K562 (cell line): ENCODE results near the gene RABGAP1. TPM values are rescaled to one million over a fixed set of nuclear protein-coding genes. Genes with fewer than 3 reads are reported as not detected.

ENCODE experiments used
- ATAC-seq: fragments of 200-7000 bp; cut with Tn5 transposase; 3 replicates; pipeline ENCODE4 v1.9.1; 2020; ENCODE audit warnings: moderate library complexity
- BruUV-seq: library from RNA; stranded (reverse); fragments of 400-500 nt; replicated peaks from 2 replicates; lab custom pipeline; 2021; lab: Mats Ljungman, UMichigan
- CTCF ChIA-PET: fragments of 300-600 bp; formaldehyde crosslinking; extraction: SDS; loops from one replicate; lab custom pipeline; 2021; ENCODE audit warnings: low intra/inter-chr PET ratio; lab: Yijun Ruan, JAX
- POLR2A ChIA-PET: fragments of 300-600, 350-650 bp; sonication (Branson Sonifier 250); formaldehyde crosslinking; extraction: SDS; loops from one replicate; lab custom pipeline; 2021; ENCODE audit warnings: antibody characterized with exemption, inconsistent platforms; lab: Yijun Ruan, JAX
- DNase-seq, 4 experiments: peaks; one replicate each; pipeline versions ENCODE4 v3.0.0 to v3.0.0-alpha.2; 2011 to 2018; ENCODE audit warnings: low spot score in 3 of 4, mixed read lengths in 3 of 4; ENCODE audit errors: extremely low read depth in 1 of 4
- FAIRE-seq: peaks from 2 replicates; lab custom pipeline; 2011; peaks lifted over from hg19 to GRCh38; lab: Jason Lieb, UNC
- H2AFZ ChIP-seq: 2 replicates; pipeline ENCODE4 v1.6.0; 2011; ENCODE audit warnings: low read depth, low read length, control low read depth, inconsistent platforms
- H3K27ac ChIP-seq: fragments of 200-600 bp; 3 replicates; pipeline ENCODE4 v1.8.0; 2011; ENCODE audit warnings: low read depth, mild to moderate bottlenecking, control low read depth, inconsistent platforms, low read length, moderate library complexity, mixed read lengths; ENCODE audit errors: extremely low read depth
- H3K27me3 ChIP-seq, 2 experiments: fragments of 300-600 bp in 1 of 2; 2 replicates in 1 of 2; 3 replicates in 1 of 2; pipeline versions ENCODE4 v1.6.0 to v1.8.0; 2011; ENCODE audit warnings: inconsistent platforms in 2 of 2, low read length in 2 of 2, mild to moderate bottlenecking in 1 of 2, mixed read lengths in 1 of 2, moderate library complexity in 1 of 2; ENCODE audit not compliant: control insufficient read depth in 2 of 2, insufficient read depth in 2 of 2
- H3K36me3 ChIP-seq: fragments of 300-600 bp; 3 replicates; pipeline ENCODE4 v1.8.0; 2011; ENCODE audit warnings: mild to moderate bottlenecking, low read length, inconsistent platforms; ENCODE audit not compliant: control insufficient read depth, insufficient read depth
- H3K4me1 ChIP-seq, 2 experiments: fragments of 200-600 bp in 1 of 2; replicated peaks in 1 of 2; 2 replicates in 1 of 2; 3 replicates in 1 of 2; pipeline versions ENCODE4 v1.5.1 to v1.8.0; 2011; ENCODE audit warnings: inconsistent platforms in 2 of 2, low read length in 2 of 2, mild to moderate bottlenecking in 1 of 2, mixed read lengths in 1 of 2, moderate library complexity in 1 of 2; ENCODE audit not compliant: control insufficient read depth in 2 of 2, insufficient read depth in 2 of 2
- H3K4me2 ChIP-seq: 2 replicates; pipeline ENCODE4 v1.6.1; 2011; ENCODE audit warnings: low read length, control low read depth, inconsistent platforms, mixed read lengths; ENCODE audit not compliant: insufficient read depth
- H3K4me3 ChIP-seq: fragments of 200-600 bp; sonication (generic), shearing (Covaris generic); 2 replicates; pipeline ENCODE4 v1.5.1; 2016; ENCODE audit warnings: control low read depth, inconsistent platforms
- H3K79me2 ChIP-seq: fragments of 200-600 bp; 3 replicates; pipeline ENCODE4 v1.8.0; 2011; ENCODE audit warnings: low read length, inconsistent platforms; ENCODE audit not compliant: control insufficient read depth, insufficient read depth
- H3K9ac ChIP-seq, 2 experiments: 2 replicates each; pipeline versions ENCODE4 v1.6.0 to v1.6.1; 2011; ENCODE audit warnings: low read depth in 2 of 2, low read length in 2 of 2, control low read depth in 1 of 2, inconsistent platforms in 1 of 2, mild to moderate bottlenecking in 1 of 2, mixed read lengths in 1 of 2; ENCODE audit not compliant: insufficient read depth in 1 of 2
- H3K9me1 ChIP-seq: one replicate; pipeline ENCODE4 v1.6.0; 2011; ENCODE audit warnings: inconsistent platforms, mild to moderate bottlenecking, low read length, moderate library complexity; ENCODE audit not compliant: control insufficient read depth, insufficient read depth
- H3K9me3 ChIP-seq: replicated peaks from 2 replicates; pipeline ENCODE4 v1.5.1; 2011; ENCODE audit warnings: low read depth, low read length, inconsistent platforms; ENCODE audit not compliant: control insufficient read depth, insufficient read depth
- H4K20me1 ChIP-seq: replicated peaks from 2 replicates; pipeline ENCODE4 v1.6.1; 2011; ENCODE audit warnings: low read length, inconsistent platforms, mixed read lengths; ENCODE audit not compliant: control insufficient read depth, insufficient read depth
- BCOR ChIP-seq: fragments of 450-650 bp; IDR thresholded peaks from 2 replicates; pipeline ENCODE4 v1.6.1; 2016
- CTBP1 ChIP-seq: fragments of 450-650 bp; IDR thresholded peaks from 2 replicates; pipeline ENCODE4 v1.6.1; 2016; ENCODE audit warnings: borderline replicate concordance
- ETV6 ChIP-seq, 3 experiments: fragments of 150-350 bp in 1 of 3; sonication (generic) in 1 of 3; formaldehyde crosslinking in 1 of 3; IDR thresholded peaks; 2 replicates each; pipeline versions ENCODE4 v1.6.1 to v1.8.0; 2014 to 2022; ENCODE audit warnings: borderline replicate concordance in 2 of 3, low read depth in 2 of 3, antibody characterized with exemption in 1 of 3, low read length in 1 of 3, mild to moderate bottlenecking in 1 of 3, missing genetic modification reagents in 1 of 3
- FIP1L1 ChIP-seq: fragments of 200-400 bp; formaldehyde crosslinking; IDR thresholded peaks from 2 replicates; pipeline ENCODE4 v1.6.1; 2018; ENCODE audit warnings: mild to moderate bottlenecking, low read depth, low read length; ENCODE audit not compliant: poor library complexity, severe bottlenecking
- FOXM1 ChIP-seq, 2 experiments: fragments of 450-650 bp in 1 of 2; sonication (generic) in 1 of 2; formaldehyde crosslinking in 1 of 2; IDR thresholded peaks; 2 replicates each; pipeline versions ENCODE4 v1.6.1 to v1.9.0; 2017 to 2022; ENCODE audit warnings: low read depth in 2 of 2, mild to moderate bottlenecking in 2 of 2, missing genetic modification reagents in 1 of 2, moderate library complexity in 1 of 2
- HNRNPLL ChIP-seq: fragments of 200-400 bp; formaldehyde crosslinking; IDR thresholded peaks from 2 replicates; pipeline ENCODE4 v1.6.1; 2017; ENCODE audit warnings: low read length, low read depth, mild to moderate bottlenecking; ENCODE audit not compliant: poor library complexity, severe bottlenecking
- KLF13 ChIP-seq: fragments of 450-650 bp; IDR thresholded peaks from 2 replicates; pipeline ENCODE4 v1.6.1; 2016; ENCODE audit warnings: missing genetic modification characterization, low read depth, mild to moderate bottlenecking, missing compliant biosample characterization, moderate library complexity, borderline replicate concordance
- MEF2A ChIP-seq: IDR thresholded peaks from 2 replicates; pipeline ENCODE4 v1.6.1; 2011; ENCODE audit warnings: low read depth, mild to moderate bottlenecking, low read length, moderate library complexity; ENCODE audit not compliant: control insufficient read depth
- PML ChIP-seq: IDR thresholded peaks from 2 replicates; pipeline ENCODE4 v1.6.1; 2012; ENCODE audit warnings: low read length, inconsistent platforms
- SMAD1 ChIP-seq: fragments of 150-350 bp; IDR thresholded peaks from 2 replicates; pipeline ENCODE4 v1.6.1; 2014; ENCODE audit warnings: low read length, low read depth; ENCODE audit not compliant: partially characterized antibody
- SMARCE1 ChIP-seq: fragments of 450-650 bp; IDR thresholded peaks from 2 replicates; pipeline ENCODE4 v1.7.1; 2016; ENCODE audit warnings: mild to moderate bottlenecking
- SMC3 ChIP-seq: conservative IDR thresholded peaks from 2 replicates; pipeline ENCODE4 v1.6.1; 2011; ENCODE audit warnings: low read depth, low read length, improper control_type of control experiment; ENCODE audit not compliant: insufficient read depth
- SP1 ChIP-seq: sonication (generic); formaldehyde crosslinking; IDR thresholded peaks from 2 replicates; pipeline ENCODE4 v1.8.1; 2022; ENCODE audit warnings: mild to moderate bottlenecking, missing genetic modification reagents
- SRSF3 ChIP-seq: fragments of 200-400 bp; formaldehyde crosslinking; IDR thresholded peaks from 2 replicates; pipeline ENCODE4 v1.6.1; 2016; ENCODE audit warnings: mild to moderate bottlenecking, low read length, moderate library complexity; ENCODE audit not compliant: insufficient read depth
- WGBS: fragments of 100-300 bp; shearing (Covaris generic); methylation state at CpG from one replicate; pipeline ENCODE4 v1.1.6; 2016; ENCODE audit warnings: low coverage, mixed read lengths; ENCODE audit not compliant: insufficient coverage; ENCODE audit errors: missing lambda C conversion rate; 5-methylcytosine and 5-hydroxymethylcytosine counted together
- in situ Hi-C: fragments of 300-500 bp; cut with MboI; formaldehyde crosslinking; loops from 4 replicates; pipeline ENCODE4 v1.15.0; 2018; ENCODE audit warnings: inconsistent platforms, mixed read lengths
- intact Hi-C: fragments of 100-400 bp; cut with micrococcal nuclease; formaldehyde crosslinking; loops from 2 replicates; pipeline ENCODE4 v1.14.2; 2022
- polyA plus RNA-seq, 8 experiments: library from polyadenylated mRNA; depleted of rRNA in 4 of 8; stranded (reverse) in 5 of 8; unstranded in 3 of 8; fragments of >200 nt; fragmentation: Nextera tagmentation in 2 of 8; fragmentation: Illumina TruSeq in 1 of 8; extraction: Ambion mirVana in 2 of 8; extraction: Trizol in 1 of 8; gene quantifications; 2 replicates each; pipeline versions ENCODE4 v1.2.1 to v1.2.3, GENCODE V29; 2011 to 2014; ENCODE audit warnings: inconsistent platforms in 1 of 8, missing spikeins in 1 of 8
- total RNA-seq, 7 experiments: library from RNA; depleted of rRNA in 6 of 7; stranded (reverse); fragments of >200 nt in 6 of 7; fragmentation: Illumina TruSeq in 2 of 7; extraction: Trizol in 2 of 7; gene quantifications; 2 replicates each; pipeline versions ENCODE4 v1.2.1 to v1.2.3, GENCODE V29; 2011 to 2021; ENCODE audit warnings: low replicate concordance in 1 of 7

Gene RABGAP1
- total and polyA plus RNA-seq, 9 of the 15 experiments (the other 6 are each of a cell fraction or from before 2014, with no cell fraction given), result 1.5 to 22.7 (median 13.1) TPM

DNA sequence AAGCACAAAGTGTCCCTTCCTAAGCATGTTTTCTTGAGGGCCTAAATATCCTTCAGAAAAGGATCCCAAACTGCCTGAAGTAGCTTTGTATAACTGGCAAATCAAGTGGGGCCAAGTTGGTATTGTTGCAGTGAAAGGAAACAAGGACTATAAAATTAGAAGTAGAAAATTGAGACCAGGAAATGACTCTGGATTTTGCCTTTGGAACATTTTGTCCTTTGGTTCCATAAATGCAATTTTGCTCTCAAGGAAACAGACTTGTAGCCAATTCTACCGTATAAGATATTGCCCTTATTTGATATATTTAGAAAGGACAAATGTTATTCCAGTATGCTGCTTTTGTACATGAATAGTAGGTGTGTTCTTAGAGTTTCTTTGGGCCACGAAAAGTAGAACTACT is 34.4 kb downstream of the RABGAP1 start:
- ATAC-seq, result no peak
- in situ Hi-C loops, result no loop called here
- ChIA-PET CTCF (no interaction called here), POLR2A (no interaction called here)
- Histone ChIP-seq H3K4me3 (no peak overlapping the region), H3K27me3 (no peaks in the 10 kb centered on the region), H3K9ac (no peak overlapping the region), H4K20me1 (no peaks in the 10 kb centered on the region), H2AFZ (no peak overlapping the region), H3K9me1 (no peaks in the 10 kb centered on the region), H3K27ac (no peak overlapping the region), H3K4me1 (no peaks in the 10 kb centered on the region), H3K36me3 (peaks cover 2% of the 10 kb centered on the region; the same call in 1 of the 3 replicates), H3K79me2 (no peaks in the 10 kb centered on the region), H3K9me3 (no peaks in the 10 kb centered on the region), H3K4me2 (no peak overlapping the region)
- DNase-seq, result no peak
- intact Hi-C loops, result no loop called here
- FAIRE-seq, result no peak
- no TSS peak for BruUV-seq
- WGBS, result 83% methylated on average over 2 of the region's 2 CpGs
- TF ChIP-seq FOXM1 (IDR thresholded peaks at IDR 0.05; ENCODE audit: low read depth) (no peak), FOXM1 (CRISPR knock-in tag; IDR thresholded peaks at IDR 0.05; ENCODE audit: low read depth) (no peak), MEF2A (no peak), SP1 (CRISPR knock-in tag) (no peak), HNRNPLL (no peak), SMC3 (no peak), SMARCE1 (no peak), SMAD1 (no peak), SRSF3 (no peak), ETV6 (IDR thresholded peaks at IDR 0.05; ENCODE audit: borderline replicate concordance in 1 of 2, low read depth in 2 of 2, low read length in 1 of 2) (no peak), ETV6 (CRISPR knock-in tag; IDR thresholded peaks at IDR 0.05; ENCODE audit: borderline replicate concordance) (no peak), FIP1L1 (no peak), CTBP1 (no peak), PML (no peak), KLF13 (tag) (no peak), BCOR (no peak)
